HK-2 (cell line): ENCODE results near the gene ZNF426.
"Not testable (repeated sequence)": the region's sequence is repeated elsewhere in the genome, so short reads cannot be mapped to it uniquely, and the experiment has no call there.

Experiments used
- DNase-seq: peaks from one replicate; pipeline ENCODE4 v3.0.0-alpha.2; 2018; ENCODE audit not compliant: unreplicated experiment

ZNF426 gene

DNA sequence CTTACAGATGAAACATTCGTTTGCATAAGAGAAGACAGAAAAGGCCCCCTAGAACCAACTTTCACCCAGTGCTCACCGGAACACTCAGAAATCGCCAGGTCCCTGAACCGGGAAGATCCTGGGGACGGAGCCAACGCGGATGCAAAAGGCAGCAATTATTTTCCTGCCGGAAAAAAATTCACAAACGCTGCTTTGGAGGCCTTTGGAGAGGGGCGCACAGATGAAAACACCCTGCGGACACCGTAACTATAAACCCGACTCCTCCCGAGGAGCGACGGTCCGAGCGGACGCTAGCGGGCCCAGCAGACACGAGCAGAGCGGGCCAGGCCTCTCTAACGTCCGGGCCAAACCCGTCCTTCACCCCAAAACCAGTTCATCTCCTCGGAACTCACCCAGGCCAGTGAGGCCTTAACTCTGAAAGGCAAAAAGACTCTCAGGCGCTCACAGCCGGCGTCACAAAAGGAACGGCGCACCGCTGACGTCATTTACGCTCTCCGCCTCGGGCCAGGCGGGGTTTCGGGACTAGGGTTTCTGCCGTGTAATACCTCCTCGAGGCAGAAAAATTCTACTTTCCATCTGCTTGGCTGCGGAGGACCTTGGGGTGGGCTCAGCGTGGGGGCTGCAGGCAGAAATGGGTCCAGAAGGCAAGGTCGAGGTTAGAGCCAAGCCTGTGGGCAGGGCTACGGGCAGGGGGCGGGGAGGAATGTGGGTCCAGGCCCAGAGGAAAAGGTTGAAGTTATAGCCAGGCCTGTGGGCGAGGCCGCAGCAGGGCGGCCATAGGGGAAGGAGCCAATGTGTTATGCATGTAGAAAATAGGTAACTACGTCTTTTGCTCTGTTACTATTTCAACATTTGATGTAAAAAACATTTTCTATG is at the start of gene ZNF426:
Gene ZNF426, minus strand, starts transcription at position 463 of the 876 bp plus-strand sequence. CDS start 2,413 bp downstream, outside the sequence.
- peak; percentile 82 for DNase-seq

- peak; percentile 54 for DNase-seq
These were observed 48.3 kb upstream of the ZNF426 start for GRCh38 chr19:9586764-9587163.

DNA sequence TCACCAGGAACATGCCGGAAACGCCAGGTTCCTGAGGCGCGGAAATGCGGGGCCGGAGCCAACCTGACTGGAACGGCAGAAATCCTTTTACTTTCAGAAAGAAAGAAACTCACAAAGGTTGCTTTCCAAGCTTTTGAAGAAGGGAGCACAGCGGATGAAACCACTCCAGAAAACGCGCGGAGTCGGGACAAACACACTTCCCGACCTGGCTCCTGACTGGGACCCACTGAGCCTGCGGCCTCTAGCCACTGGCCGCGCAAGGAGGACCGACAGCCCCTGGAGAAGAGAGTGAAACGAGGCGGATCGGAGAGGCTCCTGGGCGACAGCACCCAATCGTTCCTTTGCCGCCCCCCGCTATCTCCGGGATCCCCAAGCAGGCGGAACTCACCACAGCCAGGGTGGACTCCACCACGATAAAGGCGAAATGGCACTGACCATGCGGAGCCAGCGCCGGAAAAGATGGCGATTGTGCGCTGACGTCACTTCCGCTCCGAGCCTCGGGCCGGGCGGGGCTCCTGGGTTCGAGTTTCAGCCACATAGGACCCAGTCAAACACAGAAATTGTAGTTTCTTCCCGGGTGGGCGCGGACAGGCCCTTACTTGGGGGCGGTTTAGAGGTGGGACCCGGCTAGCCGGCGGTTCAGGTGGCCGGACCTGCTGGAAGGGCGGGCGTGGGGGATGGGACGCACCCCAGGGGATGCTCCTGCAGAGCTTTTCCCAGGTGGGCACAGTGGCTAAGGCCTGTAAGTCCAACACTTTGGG is 45.8 kb upstream of the ZNF426 start, which contains the start of gene ZNF121:
Gene ZNF121, minus strand, starts transcription at position 432 of the 761 bp plus-strand sequence. CDS start 16,407 bp downstream, outside the sequence.
- peak; percentile 87 for DNase-seq

DNA sequence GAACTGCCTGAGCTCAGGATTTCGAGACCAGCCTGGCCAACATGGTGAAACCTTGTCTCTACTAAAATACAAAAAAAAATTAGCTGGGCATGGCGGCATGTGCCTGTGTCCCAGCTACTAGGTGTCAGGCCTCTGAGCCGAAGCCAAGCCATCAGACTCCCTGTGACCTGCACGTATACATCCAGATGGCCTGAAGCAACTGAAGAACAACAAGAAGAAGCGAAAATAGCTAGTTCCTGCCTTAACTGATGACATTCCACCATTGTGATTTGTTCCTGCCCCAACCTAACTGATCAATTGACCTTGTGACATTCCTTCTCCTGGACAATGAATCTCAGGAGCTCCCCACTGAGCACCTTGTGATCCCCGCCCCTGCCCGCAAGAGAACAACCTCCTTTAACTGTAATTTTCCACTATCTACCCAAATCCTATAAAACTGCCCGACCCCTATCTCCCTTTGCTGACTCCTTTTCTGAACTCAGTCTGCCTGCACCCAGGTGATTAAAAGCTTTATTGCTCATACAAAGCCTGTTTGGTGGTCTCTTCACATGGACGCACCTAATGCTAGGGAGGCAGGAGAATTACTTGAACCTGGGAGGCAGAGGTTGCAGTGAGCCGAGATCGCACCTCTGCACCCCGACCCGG is 43.8 kb upstream of the ZNF426 start:
- not testable (repeated sequence) for DNase-seq

- DNase-seq = no peak
These were observed 42.3 kb upstream of the ZNF426 start for GRCh38 chr19:9580728-9581127.

DNA sequence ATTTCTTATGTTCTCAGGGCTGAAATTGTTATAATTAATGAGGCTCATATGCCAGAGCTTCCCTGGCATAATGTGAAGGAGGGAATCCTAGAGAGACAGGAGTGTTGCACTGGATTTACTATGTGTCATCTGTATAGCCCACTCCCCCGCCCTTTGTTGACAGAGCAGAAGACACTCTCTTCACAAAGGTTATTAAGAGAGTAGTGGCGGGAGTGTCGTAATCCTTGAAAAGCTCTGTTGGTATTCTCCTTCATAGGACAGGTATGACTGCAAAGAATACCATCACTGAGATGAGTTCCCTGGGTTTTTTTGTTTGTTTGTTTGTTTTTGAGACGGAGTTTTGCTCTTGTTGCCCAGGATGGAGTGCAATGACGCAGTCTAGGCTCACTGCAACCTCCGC is 31.8 kb upstream of the ZNF426 start:
- no peak for DNase-seq

GRCh38 chr19:9566729-9567128 is 28.3 kb upstream of the ZNF426 start:
- no peak for DNase-seq

GRCh38 chr19:9565900-9566705 is 27.7 kb upstream of the ZNF426 start:
- no peak for DNase-seq

DNA sequence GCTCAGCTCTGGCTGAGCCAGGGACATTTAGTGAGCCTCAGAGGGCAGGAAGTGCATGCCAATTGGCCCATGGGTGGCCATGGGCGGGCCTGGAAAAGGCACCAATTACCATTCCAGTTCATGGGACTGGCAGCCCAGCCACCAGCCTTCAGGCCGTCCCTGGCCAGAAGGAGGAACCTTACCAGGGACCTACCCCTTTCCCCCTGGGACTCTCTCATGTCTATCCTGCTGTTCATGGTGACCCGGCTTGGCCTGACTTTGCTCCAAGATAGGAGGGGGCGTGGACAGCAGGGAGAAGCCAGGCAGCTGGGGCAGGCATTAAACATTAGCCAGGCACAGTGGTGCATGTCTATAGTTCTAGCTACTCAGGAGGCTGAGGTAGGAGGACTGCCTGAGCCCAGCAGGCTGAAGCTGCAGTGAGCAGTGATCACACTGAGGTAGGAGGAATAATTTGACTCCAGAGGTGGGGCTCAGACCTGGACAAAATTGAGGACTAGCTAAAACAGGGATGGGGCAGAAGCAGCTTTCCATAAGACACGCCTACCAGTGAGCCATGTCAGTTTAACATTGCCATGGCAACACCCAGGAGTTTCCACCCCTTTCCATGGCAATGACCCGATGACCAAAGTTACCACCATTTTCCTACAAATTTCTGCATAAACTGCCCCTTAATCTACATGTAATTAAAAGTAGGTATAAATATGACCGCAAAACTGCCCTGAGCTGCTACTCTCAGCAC is 14.3 kb upstream of the ZNF426 start:
- no peak for DNase-seq

DNA sequence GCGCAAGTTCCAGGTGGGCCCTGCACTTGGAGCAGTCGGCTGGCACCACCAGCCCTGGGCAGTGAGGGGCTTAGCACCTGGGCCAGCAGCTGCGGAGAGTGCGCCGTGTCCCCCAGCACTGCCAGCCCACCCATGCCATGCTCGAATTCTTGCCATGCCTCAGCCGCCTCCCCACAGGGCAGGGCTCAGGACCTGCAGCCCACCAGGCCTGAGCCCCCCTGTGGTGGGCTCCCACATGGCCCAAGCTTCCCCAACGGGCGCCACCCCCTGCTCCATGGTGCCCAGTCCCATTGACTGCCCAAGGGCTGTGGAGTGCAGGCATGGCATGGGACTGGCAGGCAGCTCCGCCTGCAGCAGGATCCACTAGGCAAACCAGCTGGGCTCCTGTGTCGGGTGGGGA is 9.4 kb upstream of the ZNF426 start:
- DNase-seq = no peak

DNA sequence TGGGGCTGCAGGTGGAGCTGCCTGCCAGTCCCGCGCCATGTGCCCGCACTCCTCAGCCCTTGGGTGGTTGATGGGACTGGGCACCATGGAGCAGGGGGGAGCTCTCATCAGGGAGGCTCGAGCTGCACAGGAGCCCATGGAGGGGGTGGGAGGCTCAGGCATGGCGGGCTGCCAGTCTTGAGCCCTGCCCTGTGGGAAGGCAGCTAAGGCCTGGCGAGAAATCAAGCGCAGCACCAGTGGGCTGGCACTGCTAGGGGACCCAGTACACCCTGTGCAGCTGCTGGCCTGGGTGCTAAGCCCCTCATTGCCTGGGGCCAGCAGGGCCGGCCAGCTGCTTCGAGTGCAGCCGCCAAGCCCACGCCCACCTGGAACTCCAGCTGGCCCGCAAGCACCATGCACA is 2.8 kb upstream of the ZNF426 start:
- DNase-seq = not testable (repeated sequence)

DNA sequence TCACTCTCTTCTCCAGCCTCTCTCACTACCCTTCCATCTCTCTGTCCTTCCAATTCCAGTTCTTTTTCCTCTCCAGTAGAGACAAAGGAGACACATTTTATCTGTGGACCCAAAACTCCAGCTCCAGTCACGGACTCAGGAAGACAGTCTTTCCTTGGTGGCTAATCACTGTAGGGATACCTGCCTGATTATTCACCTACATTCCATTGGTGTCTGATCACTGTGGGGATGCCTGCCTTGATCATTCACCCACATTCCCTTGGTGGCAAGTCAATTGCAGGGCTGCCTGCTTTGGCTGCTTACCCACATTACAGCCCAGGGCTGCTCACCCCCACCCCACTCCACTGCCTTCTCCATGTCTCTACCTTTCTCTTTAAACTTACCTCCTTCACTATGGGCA is 1.5 kb upstream of the ZNF426 start:
- DNase-seq = not testable (repeated sequence)

DNA sequence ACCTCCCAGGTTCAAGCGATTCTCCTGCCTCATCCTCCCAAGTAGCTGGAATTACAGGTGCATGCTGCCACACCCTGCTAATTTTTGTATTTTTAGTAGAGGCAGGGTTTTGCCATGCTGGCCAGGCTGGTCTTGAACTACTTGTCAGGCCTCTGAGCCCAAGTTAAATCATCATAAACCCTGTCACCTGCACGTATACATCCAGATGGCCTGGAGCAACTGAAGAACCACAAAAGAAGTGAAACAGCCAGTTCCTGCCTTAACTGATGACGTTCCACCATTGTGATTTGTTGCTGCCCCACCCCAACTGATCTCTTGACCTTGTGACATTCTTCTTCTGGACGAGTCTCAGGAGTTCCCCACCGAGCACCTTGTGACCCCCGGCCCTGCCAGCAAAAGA is 756 bp upstream of the ZNF426 start:
- not testable (repeated sequence) for DNase-seq

GRCh38 chr19:9535934-9536333 is 2.5 kb downstream of the ZNF426 start:
- no peak for DNase-seq

GRCh38 chr19:9531933-9532332 is 6.5 kb downstream of the ZNF426 start:
- no peak for DNase-seq

GRCh38 chr19:9528757-9529336 is 9.6 kb downstream of the ZNF426 start:
- no peak for DNase-seq

- no peak for DNase-seq
These were observed 14.5 kb downstream of the ZNF426 start for GRCh38 chr19:9523885-9524474.

GRCh38 chr19:9507285-9507684 is 31.2 kb downstream of the ZNF426 start:
- no peak for DNase-seq

- DNase-seq = no peak
These were observed 37.6 kb downstream of the ZNF426 start for GRCh38 chr19:9500796-9501195.
